ENCODE measurements around the gene PABPC3. TPM values are rescaled to one million over a fixed set of nuclear protein-coding genes. Genes with fewer than 3 reads are reported as not detected.

Gene PABPC3
- total and polyA plus RNA-seq, 10 of the 15 experiments (the other 5 are each of a cell fraction or from before 2014, with no cell fraction given), result 0.04 to 0.87 (median 0.28) TPM

DNA sequence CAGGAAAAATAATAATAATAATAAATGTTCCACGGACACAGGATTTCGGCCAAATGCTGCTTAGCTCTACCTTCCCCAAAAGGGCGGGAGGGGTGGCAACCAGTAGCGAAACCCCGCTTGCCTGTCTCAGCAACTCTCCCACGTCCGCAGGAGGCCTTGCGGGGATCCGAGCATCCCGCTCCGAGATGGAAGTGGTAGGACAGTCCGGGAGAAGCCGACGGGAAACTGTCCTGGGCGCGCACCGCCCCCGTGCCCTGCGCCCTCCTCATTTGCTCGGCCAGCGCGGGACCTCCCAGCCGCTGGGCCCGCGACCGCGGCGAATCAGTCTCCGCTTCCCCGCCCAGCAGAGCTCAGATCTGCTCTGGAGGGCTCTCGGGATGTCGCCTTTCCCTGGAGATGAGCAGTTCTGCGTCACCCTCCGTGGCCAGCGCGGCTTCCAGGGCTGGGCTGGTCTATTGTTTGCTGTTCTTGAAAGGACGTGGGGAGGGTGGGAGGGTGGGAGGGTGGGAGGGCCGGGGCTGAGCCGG, 48.9 kb upstream of the PABPC3 start:
- Histone ChIP-seq H3K4me3 (no peak overlapping the region), H3K9me3 (replicated peaks; ENCODE audit: control insufficient read depth, insufficient read depth, low read length) (no peaks in the 10 kb centered on the region; the same call in 2 of the 3 replicates), H3K4me1 (ENCODE audit: control insufficient read depth, insufficient read depth, low read length) (no peaks in the 10 kb centered on the region), H3K9ac (ENCODE audit: control insufficient read depth, insufficient read depth, low read length) (no peak overlapping the region), H4K20me1 (ENCODE audit: control insufficient read depth, insufficient read depth) (no peaks in the 10 kb centered on the region), H3K4me2 (ENCODE audit: control insufficient read depth, insufficient read depth) (no peak overlapping the region), H3K27me3 (replicated peaks in 1 of 2; ENCODE audit: control insufficient read depth in 2 of 2, insufficient read depth in 2 of 2, low read length in 1 of 2) (peaks cover 6 to 8% of the 10 kb centered on the region in 2 experiments; a peak in 3 of 4 replicates), H3K79me2 (ENCODE audit: control insufficient read depth, insufficient read depth, low read length) (no peaks in the 10 kb centered on the region), H2AFZ (ENCODE audit: control insufficient read depth, low read depth, low read length) (no peak overlapping the region), H3K27ac (ENCODE audit: control insufficient read depth, insufficient read depth) (no peak overlapping the region), H3K36me3 (ENCODE audit: control insufficient read depth in 2 of 2, insufficient read depth in 2 of 2, low read length in 1 of 2) (no peaks in the 10 kb centered on the region)
- ATAC-seq, result no peak
- TF ChIP-seq ZNF217 (IDR thresholded peaks at IDR 0.05) (no peak), SUZ12 (IDR thresholded peaks at IDR 0.05; ENCODE audit: unreplicated experiment) (peak; percentile 67), BACH1 (IDR thresholded peaks at IDR 0.05; ENCODE audit: borderline replicate concordance) (no peak), TCF3 (IDR thresholded peaks at IDR 0.05; ENCODE audit: borderline replicate concordance, insufficient read depth, low read depth, low read length) (no peak), YBX1 (IDR thresholded peaks at IDR 0.05) (no peak)
- no peak for FAIRE-seq
- in situ Hi-C loops (cut with MboI) (no loop called here), intact Hi-C loops (cut with micrococcal nuclease; ENCODE audit: unreplicated experiment) (no loop called here)
- RAD21 ChIA-PET (ENCODE audit: unreplicated experiment), result no interaction called here
- SMC1A ChIA-PET (ENCODE audit: uncharacterized antibody, unreplicated experiment), result no interaction called here
- BruUV-seq (replicated peaks), result no TSS peak
- CTCF ChIA-PET, result interaction anchor here (0.9 kb wide), 1 partner anchor 9 kb away, joined by 3 read pairs; no protein-coding TSS in a partner anchor
- no peak for DNase-seq (ENCODE audit: low read depth, low spot score)
- WGBS (ENCODE audit: insufficient coverage, insufficient replicate concordance, low lambda C conversion rate, missing lambda C conversion rate), result 36% methylated on average over 33 of the region's 39 CpGs
- POLR2A ChIA-PET, result no interaction called here

DNA sequence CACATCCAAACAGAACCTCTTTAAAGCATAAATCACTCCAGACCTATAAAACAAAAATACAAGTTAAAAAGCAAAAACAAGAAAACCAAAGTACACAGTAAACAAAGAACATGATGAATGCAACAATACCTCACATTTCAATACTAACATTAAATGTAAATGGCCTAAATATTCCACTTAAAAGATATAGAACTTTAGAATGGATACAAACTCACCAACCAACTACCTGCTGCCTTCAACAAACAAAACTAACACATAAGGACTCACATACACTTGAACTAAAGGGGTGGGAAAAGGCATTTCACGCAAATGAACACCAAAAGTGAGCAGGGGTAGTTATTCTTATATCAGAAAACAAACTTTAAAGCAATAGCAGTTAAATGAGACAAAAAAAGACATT, 44.9 kb upstream of the PABPC3 start:
- peaks cover 3 to 4% of the 10 kb centered on the region in 2 experiments; a peak in 2 of 4 replicates for H3K27me3 ChIP-seq (replicated peaks in 1 of 2; ENCODE audit: control insufficient read depth in 2 of 2, insufficient read depth in 2 of 2, low read length in 1 of 2)
- ChIA-PET RAD21 (ENCODE audit: unreplicated experiment) (no interaction called here), POLR2A (no interaction called here), CTCF (interaction anchor here (0.7 kb wide), 1 partner anchor 14 kb away, joined by 3 read pairs; no protein-coding TSS in a partner anchor), SMC1A (ENCODE audit: uncharacterized antibody, unreplicated experiment) (no interaction called here)
- FAIRE-seq (no peak), ATAC-seq (no peak), DNase-seq (ENCODE audit: low read depth, low spot score) (no peak)
- no peak overlapping the region for H3K27ac ChIP-seq (ENCODE audit: control insufficient read depth, insufficient read depth)
- no peaks in the 10 kb centered on the region for H3K4me1 ChIP-seq (ENCODE audit: control insufficient read depth, insufficient read depth, low read length)
- BruUV-seq (replicated peaks), result no TSS peak
- no peak overlapping the region for H2AFZ ChIP-seq (ENCODE audit: control insufficient read depth, low read depth, low read length)
- no peaks in the 10 kb centered on the region for H3K79me2 ChIP-seq (ENCODE audit: control insufficient read depth, insufficient read depth, low read length)
- no peaks in the 10 kb centered on the region for H3K36me3 ChIP-seq (ENCODE audit: control insufficient read depth in 2 of 2, insufficient read depth in 2 of 2, low read length in 1 of 2)
- H3K4me2 ChIP-seq (ENCODE audit: control insufficient read depth, insufficient read depth), result no peak overlapping the region
- H4K20me1 ChIP-seq (ENCODE audit: control insufficient read depth, insufficient read depth), result no peaks in the 10 kb centered on the region
- 25% methylated on average over 1 of the region's 1 CpG for WGBS (ENCODE audit: insufficient coverage, insufficient replicate concordance, low lambda C conversion rate, missing lambda C conversion rate)
- no peaks in the 10 kb centered on the region; the same call in 2 of the 3 replicates for H3K9me3 ChIP-seq (replicated peaks; ENCODE audit: control insufficient read depth, insufficient read depth, low read length)
- in situ Hi-C loops (cut with MboI) (no loop called here), intact Hi-C loops (cut with micrococcal nuclease; ENCODE audit: unreplicated experiment) (no loop called here)
- no peak overlapping the region for H3K4me3 ChIP-seq
- TF ChIP-seq CBFB (IDR thresholded peaks at IDR 0.05; ENCODE audit: low read depth) (no peak), TCF7 (IDR thresholded peaks at IDR 0.05; ENCODE audit: borderline replicate concordance) (no peak), PML (IDR thresholded peaks at IDR 0.05; ENCODE audit: low read length) (no peak), ZBTB4 (CRISPR knock-in tag; IDR thresholded peaks at IDR 0.05) (no peak), RAD51 (IDR thresholded peaks at IDR 0.05) (no peak), SUZ12 (IDR thresholded peaks at IDR 0.05; ENCODE audit: unreplicated experiment) (no peak)
- no peak overlapping the region for H3K9ac ChIP-seq (ENCODE audit: control insufficient read depth, insufficient read depth, low read length)

Data from GM12878 (cell line).